Sigmoid colon (tissue), 7 donors: ENCODE results near the gene PON2. TPM values are rescaled to one million over a fixed set of nuclear protein-coding genes. Genes with fewer than 3 reads are reported as not detected.
"Not testable (repeated sequence)": the region's sequence is repeated elsewhere in the genome, so short reads cannot be mapped to it uniquely, and the experiment has no call there.

Experiments
- DNase-seq: peaks from one replicate; pipeline ENCODE4 v3.0.0-alpha.2; 2019
- H3K27ac ChIP-seq, 4 donors: fragments of 200-600 bp; sonication (generic); one replicate each; pipeline ENCODE4 v1.5.1; 2016 to 2019; ENCODE audit warnings: mild to moderate bottlenecking in 1 of 4
- H3K27me3 ChIP-seq, 3 donors: fragments of 200-600 bp; sonication (generic); one replicate each; pipeline ENCODE4 v1.5.1; 2019; ENCODE audit warnings: mild to moderate bottlenecking in 1 of 3
- H3K36me3 ChIP-seq, 4 donors: fragments of 200-600 bp; sonication (generic); one replicate each; pipeline ENCODE4 v1.5.1; 2016 to 2019
- H3K4me1 ChIP-seq, 4 donors: fragments of 200-600 bp; sonication (generic); one replicate each; pipeline ENCODE4 v1.5.1; 2017 to 2019
- H3K4me3 ChIP-seq, 4 donors: fragments of 200-600 bp; sonication (generic); one replicate each; pipeline ENCODE4 v1.5.1; 2017 to 2019; ENCODE audit warnings: mild to moderate bottlenecking in 2 of 4, moderate library complexity in 1 of 4
- H3K9me3 ChIP-seq, 4 donors: fragments of 200-600 bp in 3 of 4; sonication (generic) in 3 of 4; one replicate each; pipeline versions ENCODE4 v1.5.1 to v1.6.1; 2013 to 2019
- EP300 ChIP-seq, 4 donors: sonication (generic); formaldehyde crosslinking; IDR thresholded peaks; one replicate each; pipeline ENCODE4 v1.6.1; 2017; ENCODE audit warnings: antibody characterized with exemption in 4 of 4
- POLR2A ChIP-seq, 2 donors: fragments of 450-650 bp; IDR thresholded peaks; one replicate each; pipeline ENCODE4 v1.6.1; 2016; ENCODE audit warnings: antibody characterized with exemption in 2 of 2, mild to moderate bottlenecking in 2 of 2, moderate library complexity in 2 of 2
- POLR2AphosphoS5 ChIP-seq, 4 donors: sonication (generic); formaldehyde crosslinking; IDR thresholded peaks; one replicate each; pipeline ENCODE4 v1.6.1; 2017; ENCODE audit warnings: antibody characterized with exemption in 4 of 4
- whole genome bisulfite sequencing, 2 donors: extraction: QIAGEN DNeasy Blood & Tissue Kit; methylation state at CpG; one replicate each; pipeline ENCODE4 v1.1.7; 2013; 5-methylcytosine and 5-hydroxymethylcytosine counted together
- intact Hi-C: fragments of 100-400 bp; cut with DNase I; formaldehyde crosslinking; loops from one replicate; pipeline ENCODE4 v1.15.1; 2023
- polyA plus RNA-seq, 3 donors: library from polyadenylated mRNA; stranded (reverse); fragments of 200-250 nt; gene quantifications; one replicate each; pipeline ENCODE4 v1.2.3, GENCODE V29; 2013
- total RNA-seq, 4 donors: library from RNA; depleted of rRNA; stranded (reverse); fragments of >200 nt; gene quantifications; one replicate each; pipeline ENCODE4 v1.1.0, GENCODE V29; 2016
- TF ChIP-seq, protein P1 (sequence below), 4 experiments: fragments of 450-650 bp in 3 of 4; fragments of 200-600 bp in 1 of 4; IDR thresholded peaks; one replicate each; pipeline ENCODE4 v1.5.1; 2016 to 2019; ENCODE audit warnings: antibody characterized with exemption in 4 of 4, mild to moderate bottlenecking in 3 of 4, moderate library complexity in 2 of 4
- donor health status: healthy with polysubstance abuse.
- donor health status: Bipolar disorder and iron deficiency.
- donor health status: healthy.

The PON2 gene
- total and polyA plus RNA-seq, 7 donors, result 37.2 to 103 (median 79.1) TPM

DNA sequence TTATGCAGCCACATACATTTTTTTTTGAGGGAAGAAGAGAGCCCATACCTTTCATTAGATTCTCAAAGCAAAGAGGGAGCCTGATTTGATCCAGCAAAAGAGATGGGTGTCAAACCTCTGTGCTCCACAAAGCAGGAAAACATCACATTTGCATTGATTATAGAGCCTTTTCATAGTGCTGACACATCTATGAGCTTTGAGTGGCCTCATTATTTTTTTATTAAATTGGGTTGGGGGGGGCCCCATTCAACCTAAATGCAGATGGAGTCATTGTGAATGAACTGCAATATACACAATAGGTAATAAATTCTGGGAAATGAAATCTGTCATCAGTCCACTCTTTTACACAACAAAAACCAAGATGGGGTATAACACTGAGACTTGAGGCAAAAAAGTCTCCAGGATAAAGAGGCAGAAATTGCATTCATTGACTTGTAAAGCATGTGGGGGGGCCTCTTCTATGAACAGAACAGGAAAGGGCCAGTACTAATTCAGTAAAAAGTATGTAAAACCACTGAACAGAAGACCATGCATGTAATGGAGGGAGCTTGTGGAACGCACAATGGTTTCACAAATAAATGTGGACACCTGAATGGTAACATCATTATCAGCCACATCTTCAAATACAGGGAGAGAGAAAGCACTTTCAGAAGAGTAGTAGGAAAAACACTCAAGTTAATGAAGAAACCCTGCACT, 33.2 kb upstream of the PON2 start:
- H3K36me3 ChIP-seq, result no peaks in the 10 kb centered on the region
- DNase-seq, result no peak
- H3K9me3 ChIP-seq, result no peaks in the 10 kb centered on the region
- no peaks in the 10 kb centered on the region for H3K4me1 ChIP-seq
- 93 to 94% methylated on average over 1 of the region's 1 CpG for WGBS, 2 donors
- H3K4me3 ChIP-seq, result no peak overlapping the region
- TF ChIP-seq POLR2A (IDR thresholded peaks at IDR 0.05), result no peak
- TF ChIP-seq, protein P1, sequence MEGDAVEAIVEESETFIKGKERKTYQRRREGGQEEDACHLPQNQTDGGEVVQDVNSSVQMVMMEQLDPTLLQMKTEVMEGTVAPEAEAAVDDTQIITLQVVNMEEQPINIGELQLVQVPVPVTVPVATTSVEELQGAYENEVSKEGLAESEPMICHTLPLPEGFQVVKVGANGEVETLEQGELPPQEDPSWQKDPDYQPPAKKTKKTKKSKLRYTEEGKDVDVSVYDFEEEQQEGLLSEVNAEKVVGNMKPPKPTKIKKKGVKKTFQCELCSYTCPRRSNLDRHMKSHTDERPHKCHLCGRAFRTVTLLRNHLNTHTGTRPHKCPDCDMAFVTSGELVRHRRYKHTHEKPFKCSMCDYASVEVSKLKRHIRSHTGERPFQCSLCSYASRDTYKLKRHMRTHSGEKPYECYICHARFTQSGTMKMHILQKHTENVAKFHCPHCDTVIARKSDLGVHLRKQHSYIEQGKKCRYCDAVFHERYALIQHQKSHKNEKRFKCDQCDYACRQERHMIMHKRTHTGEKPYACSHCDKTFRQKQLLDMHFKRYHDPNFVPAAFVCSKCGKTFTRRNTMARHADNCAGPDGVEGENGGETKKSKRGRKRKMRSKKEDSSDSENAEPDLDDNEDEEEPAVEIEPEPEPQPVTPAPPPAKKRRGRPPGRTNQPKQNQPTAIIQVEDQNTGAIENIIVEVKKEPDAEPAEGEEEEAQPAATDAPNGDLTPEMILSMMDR (IDR thresholded peaks at IDR 0.05), result no peak
- no peak for TF ChIP-seq POLR2AphosphoS5 (IDR thresholded peaks at IDR 0.05)
- no peak for TF ChIP-seq EP300 (IDR thresholded peaks at IDR 0.05)
- no peak overlapping the region for H3K27ac ChIP-seq
- intact Hi-C loops, result no loop called here
- H3K27me3 ChIP-seq, result no peaks in the 10 kb centered on the region

DNA sequence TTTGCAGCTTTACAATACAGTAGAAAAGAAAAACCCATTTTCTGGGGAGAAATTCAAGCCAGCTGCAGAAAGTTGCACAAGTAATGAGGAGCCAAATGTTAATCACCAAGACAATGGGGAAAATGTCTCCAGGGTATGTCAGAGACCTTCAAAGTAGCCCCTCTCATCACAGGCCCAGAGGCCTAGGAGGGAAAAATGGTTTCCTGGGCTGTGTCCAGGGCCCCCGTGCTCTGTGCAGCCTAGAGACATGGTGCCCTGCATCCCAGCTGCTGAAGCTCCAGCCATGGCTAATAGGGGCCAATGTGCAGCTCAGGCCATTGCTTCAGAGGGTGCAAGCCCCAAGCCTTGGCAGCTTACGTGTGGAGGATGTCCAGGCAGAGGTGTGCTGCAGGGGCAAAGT, 25.8 kb upstream of the PON2 start:
- H3K27ac ChIP-seq, H3K4me3 ChIP-seq, DNase-seq, H3K36me3 ChIP-seq, H3K27me3 ChIP-seq, H3K9me3 ChIP-seq, intact Hi-C loops, H3K4me1 ChIP-seq: not testable (repeated sequence)
- WGBS, 2 donors, result 93 to 95% methylated on average over 2 of the region's 2 CpGs

DNA sequence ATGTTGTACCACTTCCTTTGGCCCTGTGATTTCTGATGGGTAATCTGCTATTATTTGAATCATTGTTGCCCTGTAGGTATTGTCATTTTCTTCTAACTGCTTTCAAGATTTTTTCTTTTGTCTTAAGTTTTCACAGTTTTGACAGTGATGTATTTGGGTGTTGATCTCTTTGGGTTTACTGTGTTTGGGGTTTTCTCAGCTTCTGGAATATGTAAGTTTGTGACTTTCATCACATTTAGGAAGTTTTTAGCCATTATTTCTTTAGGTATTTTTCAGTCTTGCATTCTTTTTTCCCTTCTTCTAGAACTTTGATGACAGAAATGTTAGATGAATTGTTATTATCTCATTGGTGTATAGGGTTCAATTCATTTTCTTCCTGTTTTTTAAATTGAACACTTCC, 23.1 kb upstream of the PON2 start:
- Histone ChIP-seq H3K27me3 (no peaks in the 10 kb centered on the region), H3K27ac (no peak overlapping the region), H3K4me1 (no peaks in the 10 kb centered on the region), H3K36me3 (no peaks in the 10 kb centered on the region), H3K4me3 (no peak overlapping the region), H3K9me3 (peaks cover 0 to 2% (median 0%) of the 10 kb centered on the region in 4 donors)
- intact Hi-C loops, result no loop called here
- no peak for DNase-seq
- no peak for TF ChIP-seq POLR2AphosphoS5 (IDR thresholded peaks at IDR 0.05)
- TF ChIP-seq, protein P1 (IDR thresholded peaks at IDR 0.05), result no peak
- TF ChIP-seq EP300 (IDR thresholded peaks at IDR 0.05), result no peak
- TF ChIP-seq POLR2A (IDR thresholded peaks at IDR 0.05), result no peak

DNA sequence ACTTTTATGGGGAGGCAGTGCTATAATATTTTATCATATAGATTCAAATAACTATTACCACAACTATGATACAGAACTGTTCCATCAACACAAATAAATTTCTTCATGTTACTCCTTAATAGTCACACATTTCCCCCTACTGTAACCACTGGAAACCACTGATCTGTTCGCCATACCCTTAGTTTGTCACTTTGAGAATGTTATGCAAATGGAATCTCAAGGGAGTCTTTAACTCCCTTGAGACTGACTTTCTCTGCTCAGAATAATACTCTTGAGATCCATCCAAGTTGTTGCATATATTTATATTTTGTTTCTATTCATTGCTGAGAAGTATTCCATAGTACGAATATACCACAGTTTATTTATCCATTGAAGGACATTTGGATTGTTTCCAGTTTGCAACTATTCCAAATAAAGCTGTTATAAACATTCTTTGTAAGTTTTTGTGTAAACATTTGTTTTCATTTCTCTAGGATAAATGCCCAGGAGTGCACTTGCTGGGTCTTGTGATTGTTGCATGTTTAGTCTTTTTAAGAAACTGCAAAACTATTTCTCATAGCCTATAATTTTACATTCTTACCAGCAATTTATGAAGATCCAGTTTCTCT, 19.7 kb upstream of the PON2 start:
- Histone ChIP-seq H3K27ac (no peak overlapping the region), H3K4me3 (no peak overlapping the region), H3K27me3 (no peaks in the 10 kb centered on the region), H3K9me3 (peaks cover 0 to 2% (median 0%) of the 10 kb centered on the region in 4 donors), H3K4me1 (no peaks in the 10 kb centered on the region), H3K36me3 (no peaks in the 10 kb centered on the region)
- intact Hi-C loops, result no loop called here
- TF ChIP-seq, protein P1 (IDR thresholded peaks at IDR 0.05), result no peak
- TF ChIP-seq POLR2A (IDR thresholded peaks at IDR 0.05) (no peak), POLR2AphosphoS5 (IDR thresholded peaks at IDR 0.05) (no peak), EP300 (IDR thresholded peaks at IDR 0.05) (no peak)
- DNase-seq, result no peak
- 52 to 59% methylated on average over 2 of the region's 2 CpGs for WGBS, 2 donors

DNA sequence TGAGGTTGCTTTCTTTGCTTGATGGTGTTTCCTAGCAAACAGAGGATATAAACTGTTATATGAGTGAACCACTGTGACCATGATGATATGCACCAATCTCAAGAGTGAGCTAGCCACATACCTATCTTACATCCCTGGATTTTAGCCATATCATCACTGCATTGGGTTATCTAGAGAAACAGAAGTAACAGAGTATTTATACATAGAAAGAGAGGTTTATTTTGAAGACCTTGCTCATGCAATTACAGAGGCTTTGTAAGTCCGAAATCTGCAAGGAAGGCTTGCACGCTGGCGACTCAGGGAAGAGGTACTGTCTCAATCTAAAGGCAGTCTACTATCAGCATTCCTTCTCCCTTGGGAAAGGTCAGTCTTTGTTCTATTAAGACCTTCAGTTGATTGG, 11.8 kb upstream of the PON2 start:
- no peak overlapping the region for H3K4me3 ChIP-seq
- no peaks in the 10 kb centered on the region for H3K4me1 ChIP-seq
- H3K9me3 ChIP-seq, result no peaks in the 10 kb centered on the region
- intact Hi-C loops, result no loop called here
- H3K27me3 ChIP-seq, result no peaks in the 10 kb centered on the region
- 98% methylated on average over 3 of the region's 3 CpGs for WGBS, 2 donors
- no peak for TF ChIP-seq EP300 (IDR thresholded peaks at IDR 0.05)
- no peaks in the 10 kb centered on the region for H3K36me3 ChIP-seq
- no peak overlapping the region for H3K27ac ChIP-seq
- no peak for DNase-seq

DNA sequence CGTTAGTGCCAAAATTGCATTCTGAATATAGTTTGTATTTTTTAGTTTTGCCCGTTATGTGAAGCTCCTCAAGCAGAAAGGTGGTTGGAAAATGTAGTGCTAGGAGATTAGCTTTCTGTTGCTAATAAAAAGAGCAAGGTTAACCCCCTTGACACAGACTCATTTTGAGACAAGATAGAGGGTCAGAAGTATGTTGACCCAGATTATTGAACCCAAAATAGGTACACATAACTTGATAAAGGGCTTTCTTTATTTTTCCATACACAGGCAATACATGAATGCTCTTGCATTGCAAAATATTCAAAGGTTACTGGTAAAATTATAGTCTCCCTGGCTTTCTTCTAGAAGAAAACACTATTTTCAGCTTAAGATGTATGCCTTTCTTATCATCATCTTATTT, 10.0 kb upstream of the PON2 start:
- no peak for TF ChIP-seq POLR2AphosphoS5 (IDR thresholded peaks at IDR 0.05)
- Histone ChIP-seq H3K9me3 (no peaks in the 10 kb centered on the region), H3K4me1 (no peaks in the 10 kb centered on the region), H3K27ac (no peak overlapping the region), H3K4me3 (no peak overlapping the region), H3K27me3 (no peaks in the 10 kb centered on the region), H3K36me3 (no peaks in the 10 kb centered on the region)
- no peak for DNase-seq
- 76 to 78% methylated on average over 2 of the region's 2 CpGs for WGBS, 2 donors
- intact Hi-C loops, result no loop called here
